C4-2B (cell line): ENCODE results near the gene TSC22D4.

Source experiments
- H3K27ac ChIP-seq: fragments of 450-650 bp; 2 replicates; pipeline ENCODE4 v1.5.1; 2017
- ZFX ChIP-seq: fragments of 450-650 bp; IDR thresholded peaks from 2 replicates; pipeline ENCODE4 v1.6.1; 2017
- TF ChIP-seq, protein P1 (sequence below): fragments of 450-650 bp; conservative IDR thresholded peaks from 2 replicates; pipeline ENCODE4 v1.5.1; 2017; ENCODE audit warnings: mild to moderate bottlenecking

The TSC22D4 gene

DNA sequence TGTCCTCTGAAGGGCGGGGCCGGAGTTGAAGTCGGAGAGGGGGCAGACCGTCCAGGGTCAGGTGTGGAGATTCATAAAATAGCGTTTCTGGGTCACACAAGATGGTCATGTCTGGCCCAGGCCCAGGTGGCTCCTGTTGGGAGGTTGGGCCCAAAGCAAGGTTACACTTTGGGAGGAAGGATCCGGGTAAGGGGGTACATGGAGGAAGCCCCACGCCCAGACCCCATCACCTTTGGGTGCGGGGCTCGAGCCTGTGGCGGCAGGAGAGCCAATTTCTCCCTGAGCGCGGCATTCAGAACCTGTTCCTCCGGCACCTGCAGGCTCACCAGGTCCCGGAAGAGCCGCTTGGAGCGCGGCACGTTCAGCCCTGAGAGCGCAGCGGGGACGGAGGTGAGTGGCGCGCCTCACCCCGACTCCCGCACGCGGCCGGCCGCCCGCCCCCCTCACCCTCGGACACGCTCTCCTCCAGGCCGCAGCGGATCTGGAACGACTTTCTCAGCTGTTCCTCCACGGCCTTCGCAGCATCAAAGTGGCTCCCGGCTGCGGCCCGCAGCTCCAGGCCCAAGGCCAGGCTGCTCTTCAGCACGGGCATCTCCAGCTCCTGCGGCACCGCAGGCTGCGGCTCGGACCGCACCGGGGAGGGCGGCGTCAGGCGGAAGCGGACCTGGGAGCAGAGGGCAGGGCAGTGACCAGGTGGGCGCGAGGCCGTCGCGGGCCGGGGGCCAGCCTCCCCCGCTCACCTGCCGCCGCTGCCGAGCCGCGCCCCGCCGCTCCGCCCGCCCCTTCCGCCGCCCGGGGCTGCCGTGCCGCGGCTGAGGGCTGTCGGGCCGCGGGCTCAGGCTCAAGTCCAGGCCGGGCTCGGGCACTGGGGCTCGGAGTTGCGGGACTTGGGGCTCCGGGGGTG, 43.4 kb downstream of the TSC22D4 start:
- peak overlapping the region; percentile 96 for H3K27ac ChIP-seq
- TF ChIP-seq, protein P1, sequence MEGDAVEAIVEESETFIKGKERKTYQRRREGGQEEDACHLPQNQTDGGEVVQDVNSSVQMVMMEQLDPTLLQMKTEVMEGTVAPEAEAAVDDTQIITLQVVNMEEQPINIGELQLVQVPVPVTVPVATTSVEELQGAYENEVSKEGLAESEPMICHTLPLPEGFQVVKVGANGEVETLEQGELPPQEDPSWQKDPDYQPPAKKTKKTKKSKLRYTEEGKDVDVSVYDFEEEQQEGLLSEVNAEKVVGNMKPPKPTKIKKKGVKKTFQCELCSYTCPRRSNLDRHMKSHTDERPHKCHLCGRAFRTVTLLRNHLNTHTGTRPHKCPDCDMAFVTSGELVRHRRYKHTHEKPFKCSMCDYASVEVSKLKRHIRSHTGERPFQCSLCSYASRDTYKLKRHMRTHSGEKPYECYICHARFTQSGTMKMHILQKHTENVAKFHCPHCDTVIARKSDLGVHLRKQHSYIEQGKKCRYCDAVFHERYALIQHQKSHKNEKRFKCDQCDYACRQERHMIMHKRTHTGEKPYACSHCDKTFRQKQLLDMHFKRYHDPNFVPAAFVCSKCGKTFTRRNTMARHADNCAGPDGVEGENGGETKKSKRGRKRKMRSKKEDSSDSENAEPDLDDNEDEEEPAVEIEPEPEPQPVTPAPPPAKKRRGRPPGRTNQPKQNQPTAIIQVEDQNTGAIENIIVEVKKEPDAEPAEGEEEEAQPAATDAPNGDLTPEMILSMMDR: no peak
- peak; percentile 96 for TF ChIP-seq ZFX

DNA sequence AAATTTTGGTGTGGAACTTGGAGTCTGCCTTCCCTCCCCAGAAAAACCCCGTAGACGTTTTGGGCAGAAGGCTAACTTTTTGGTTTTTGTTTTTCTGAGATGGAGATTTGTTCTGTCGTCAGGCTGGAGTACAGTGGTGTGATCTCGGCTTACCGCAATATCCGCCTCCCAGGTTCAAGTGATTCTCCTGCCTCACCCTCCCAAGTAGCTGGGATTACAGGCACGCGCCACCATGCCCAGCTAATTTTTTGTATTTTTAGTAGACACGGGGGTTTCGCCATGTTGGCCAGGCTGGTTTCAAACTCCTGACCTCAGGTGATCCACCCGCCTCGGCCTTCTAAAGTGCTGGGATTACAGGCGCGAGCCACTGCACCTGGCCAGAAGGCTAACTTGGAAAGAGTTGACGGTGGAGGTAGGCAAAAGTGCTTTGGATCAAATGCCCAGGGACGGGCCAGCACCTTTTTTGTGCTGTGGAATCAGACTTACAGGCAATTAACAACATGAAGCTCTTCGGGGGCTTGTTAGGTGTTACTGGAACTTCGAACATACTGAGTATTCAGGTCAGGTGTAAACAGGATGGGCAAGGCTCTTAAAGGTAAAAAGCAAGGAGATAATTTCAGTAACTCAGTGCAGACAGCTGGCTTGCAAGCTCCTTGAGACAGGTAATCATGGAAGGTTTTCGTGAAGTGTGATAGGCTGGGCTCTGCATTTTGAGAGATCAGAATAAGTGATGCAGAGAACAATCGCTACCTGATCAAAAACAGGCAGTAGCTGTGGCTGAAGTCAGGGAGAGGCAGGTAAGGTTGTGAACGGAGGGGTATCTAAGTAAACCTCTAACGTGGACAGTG, 44.5 kb downstream of the TSC22D4 start:
- peak overlapping the region; percentile 96 for H3K27ac ChIP-seq

DNA sequence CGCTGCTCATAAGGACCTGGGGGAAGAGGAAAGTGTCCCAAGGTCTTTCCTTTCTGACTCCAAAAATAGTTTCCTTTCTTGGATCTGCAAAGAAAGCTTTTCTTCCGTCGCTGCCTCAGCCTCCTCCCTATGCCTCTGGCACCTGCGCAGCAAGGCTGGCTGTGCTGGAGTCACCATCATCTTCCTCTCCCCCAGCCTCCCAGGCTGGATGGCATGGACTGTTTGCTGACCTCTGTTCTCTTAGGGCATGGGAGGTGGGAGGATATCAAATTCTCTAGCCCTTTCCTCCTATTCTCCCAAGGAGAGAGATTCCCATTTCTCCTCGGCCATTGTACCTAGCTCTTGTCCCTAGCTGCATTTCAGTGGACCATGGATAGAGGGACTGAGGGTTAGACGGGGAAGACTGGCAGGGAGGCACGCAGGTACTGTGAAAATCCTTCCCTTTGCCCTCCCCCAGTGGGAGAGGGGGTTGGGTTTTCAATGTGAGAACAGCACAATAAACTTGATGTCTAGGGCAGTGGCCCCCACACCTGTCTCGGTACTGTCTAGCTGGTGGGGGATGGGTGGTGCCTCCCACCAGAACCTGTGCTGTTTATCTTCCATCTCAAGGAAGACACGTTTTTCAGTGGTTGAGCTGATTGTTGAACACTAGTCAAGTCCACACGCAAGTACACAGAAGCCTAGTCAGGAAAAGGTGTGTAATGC, 45.3 kb downstream of the TSC22D4 start:
- H3K27ac ChIP-seq: peak overlapping the region; percentile 96
- no peak for TF ChIP-seq ZFX
- TF ChIP-seq, protein P1: no peak

More for the DNA sequence above, 44.5 kb downstream of the TSC22D4 start:
- TF ChIP-seq ZFX: no peak
- TF ChIP-seq, protein P1: no peak

DNA sequence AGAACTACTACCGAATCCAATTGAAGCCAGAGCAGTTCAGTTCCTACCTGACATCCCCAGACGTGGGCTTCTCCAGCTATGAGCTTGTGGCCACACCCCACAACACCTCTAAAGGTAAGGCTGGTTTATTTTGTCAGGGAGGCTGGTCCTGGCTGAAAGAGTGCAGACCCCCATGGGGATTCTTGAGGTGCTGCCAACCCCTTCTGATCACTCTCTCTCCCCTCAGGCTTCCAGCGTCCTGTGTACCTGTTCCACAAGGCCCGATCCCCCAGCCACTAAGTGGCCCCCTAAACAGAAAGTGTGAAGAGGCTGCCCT, 45.8 kb downstream of the TSC22D4 start:
- H3K27ac ChIP-seq: peak overlapping the region; percentile 96; the same call in 1 of the 2 replicates
- TF ChIP-seq, protein P1: no peak
- TF ChIP-seq ZFX: no peak

DNA sequence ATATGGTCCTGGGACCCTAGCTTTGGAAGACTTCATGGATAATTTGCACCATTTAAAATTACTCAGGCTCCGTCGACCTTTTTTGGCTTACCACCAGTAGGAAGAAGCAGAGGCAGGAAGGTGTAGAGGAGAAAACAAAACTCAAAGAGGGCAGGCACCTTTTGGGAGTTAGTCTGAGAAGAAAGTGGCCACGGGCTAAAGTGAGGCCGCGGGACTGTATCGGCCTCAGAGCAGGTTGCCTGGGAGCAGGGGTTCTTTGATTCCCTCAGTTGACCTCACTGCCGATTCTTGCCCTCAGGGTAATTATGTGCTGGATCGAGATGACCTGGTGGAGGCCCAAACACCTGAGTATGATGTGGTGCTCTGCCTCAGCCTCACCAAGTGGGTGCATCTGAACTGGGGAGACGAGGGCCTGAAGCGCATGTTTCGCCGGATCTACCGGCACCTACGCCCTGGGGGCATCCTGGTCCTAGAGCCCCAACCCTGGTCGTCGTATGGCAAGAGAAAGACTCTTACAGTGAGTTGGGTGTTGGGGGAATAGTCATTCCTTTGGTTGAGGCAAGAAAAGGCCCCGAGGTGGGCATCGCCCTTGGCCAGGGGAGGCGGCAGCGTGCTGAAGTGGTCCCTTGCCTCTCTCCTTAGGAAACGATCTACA, 46.3 kb downstream of the TSC22D4 start:
- peak overlapping the region; percentile 96; the same call in 1 of the 2 replicates for H3K27ac ChIP-seq
- TF ChIP-seq ZFX: no peak
- TF ChIP-seq, protein P1: no peak

DNA sequence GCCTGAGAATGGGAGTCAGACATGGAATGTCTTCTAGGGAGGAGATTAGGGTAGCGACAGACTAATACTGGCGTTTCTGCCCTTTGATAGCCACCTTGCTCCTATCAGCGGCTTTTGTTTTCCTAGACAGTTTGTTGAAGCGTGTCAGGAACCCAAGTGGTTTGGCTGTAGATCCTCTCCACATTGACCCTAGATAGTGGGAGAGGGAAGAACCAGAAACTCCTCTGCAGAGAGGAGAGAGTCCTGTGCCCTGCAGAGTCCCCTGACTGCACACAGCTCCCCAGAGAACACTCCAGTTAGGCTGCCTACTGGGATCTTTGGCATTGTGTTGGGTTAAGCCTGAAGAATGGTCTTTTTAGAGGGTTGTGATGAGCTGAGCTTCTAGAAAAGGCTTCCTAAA, 47.0 kb downstream of the TSC22D4 start:
- TF ChIP-seq, protein P1: no peak
- no peak for TF ChIP-seq ZFX
- peak overlapping the region; percentile 99 for H3K27ac ChIP-seq
